G401 (cell line): ENCODE results near the gene CNTN4. TPM values are rescaled to one million over a fixed set of nuclear protein-coding genes. Genes with fewer than 3 reads are reported as not detected.
"Not testable (repeated sequence)": the region's sequence is repeated elsewhere in the genome, so short reads cannot be mapped to it uniquely, and the experiment has no call there.

Experiments
- DNase-seq: peaks from one replicate; pipeline ENCODE4 v3.0.0-alpha.2; 2015; ENCODE audit warnings: low spot score
- in situ Hi-C: cut with HindIII; loops from 2 replicates; pipeline ENCODE4 v1.10.0; 2016; ENCODE audit warnings: low sequenced_read_pairs, mixed read lengths
- total RNA-seq: library from RNA; depleted of rRNA; stranded (reverse); fragments of >200 nt; shearing (Covaris generic); gene quantifications from 2 replicates; pipeline ENCODE4 v1.2.3, GENCODE V29; 2014

Gene CNTN4
- total RNA-seq, 1 experiment from 2014 or later, result not detected

DNA sequence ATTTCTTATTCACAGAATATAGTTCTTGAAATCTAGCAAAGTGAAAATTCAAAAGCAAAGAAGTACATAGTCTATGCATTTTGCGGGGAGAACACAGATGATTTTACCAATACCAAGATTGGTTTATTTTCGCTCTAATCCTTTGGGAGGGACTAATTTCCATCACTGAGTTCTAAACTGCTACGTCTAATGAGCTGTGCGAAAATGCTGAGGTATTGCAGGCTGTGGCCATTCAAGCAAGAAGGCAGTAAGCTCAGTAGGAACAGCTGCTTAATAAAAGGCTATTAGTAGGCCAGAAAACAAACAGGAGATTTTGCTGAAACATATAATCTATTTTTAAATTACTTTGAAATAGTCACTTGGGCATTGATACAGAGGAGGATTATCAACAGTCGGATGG is 379.0 kb downstream of the CNTN4 start:
- DNase-seq, result peak; percentile 72
- in situ Hi-C loops, result no loop called here

DNA sequence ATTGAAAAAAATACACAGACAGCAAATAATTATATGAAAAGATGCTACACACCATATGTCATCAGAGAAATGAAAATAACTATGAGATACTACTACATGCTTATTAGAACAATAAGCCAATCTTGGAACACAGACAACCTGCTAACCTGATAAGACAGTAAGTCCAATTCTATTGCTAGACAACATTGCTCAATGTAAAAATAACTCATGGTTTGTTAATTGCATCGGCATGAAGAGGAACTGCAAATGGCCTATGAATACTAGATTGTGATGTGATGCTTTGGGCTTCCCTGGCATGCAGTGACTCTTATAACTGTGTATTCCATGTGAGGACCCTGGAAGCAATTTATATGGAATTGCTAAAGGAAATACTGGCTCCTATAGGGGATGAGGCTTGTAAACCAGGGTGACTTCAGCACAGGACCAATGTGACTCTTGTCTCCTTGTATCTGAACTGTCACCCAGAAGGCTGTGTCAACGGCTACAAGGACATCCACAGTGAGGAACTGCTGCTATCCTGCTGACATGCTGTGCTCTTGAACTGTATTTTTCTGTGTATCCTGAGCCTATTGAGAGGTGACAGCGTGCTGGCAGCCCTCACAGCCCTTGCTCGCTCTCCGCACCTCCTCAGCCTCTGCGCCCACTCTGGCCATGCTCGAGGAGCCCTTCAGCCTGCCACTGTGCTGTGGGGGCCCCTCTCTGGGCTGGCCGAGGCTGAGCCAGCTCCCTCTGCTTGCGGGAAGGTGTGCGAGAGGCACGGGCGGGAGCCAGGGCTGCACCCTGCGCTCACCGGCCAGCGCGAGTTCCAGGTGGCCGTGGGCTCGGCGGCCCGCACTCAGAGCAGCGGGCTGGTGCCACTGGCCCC is 385.7 kb downstream of the CNTN4 start:
- DNase-seq, result no peak
- in situ Hi-C loops, result no loop called here

DNA sequence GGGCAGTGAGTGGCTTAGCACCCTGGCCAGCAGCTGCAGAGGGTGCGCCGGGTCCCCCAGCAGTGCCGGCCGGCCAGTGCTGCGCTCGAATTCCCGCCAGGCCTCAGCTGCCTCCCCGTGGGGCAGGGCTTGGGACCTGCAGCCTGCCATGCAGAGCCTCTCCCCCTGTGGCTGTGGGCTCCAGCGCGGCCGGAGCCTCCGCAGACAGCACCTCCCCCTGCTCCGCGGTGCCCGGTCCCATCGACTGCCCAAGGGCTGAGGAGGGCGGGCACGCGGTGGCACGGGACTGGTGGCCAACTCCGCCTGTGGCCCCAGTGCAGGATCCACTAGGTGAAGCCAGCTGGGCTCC is 386.3 kb downstream of the CNTN4 start:
- no peak for DNase-seq
- in situ Hi-C loops, result no loop called here

DNA sequence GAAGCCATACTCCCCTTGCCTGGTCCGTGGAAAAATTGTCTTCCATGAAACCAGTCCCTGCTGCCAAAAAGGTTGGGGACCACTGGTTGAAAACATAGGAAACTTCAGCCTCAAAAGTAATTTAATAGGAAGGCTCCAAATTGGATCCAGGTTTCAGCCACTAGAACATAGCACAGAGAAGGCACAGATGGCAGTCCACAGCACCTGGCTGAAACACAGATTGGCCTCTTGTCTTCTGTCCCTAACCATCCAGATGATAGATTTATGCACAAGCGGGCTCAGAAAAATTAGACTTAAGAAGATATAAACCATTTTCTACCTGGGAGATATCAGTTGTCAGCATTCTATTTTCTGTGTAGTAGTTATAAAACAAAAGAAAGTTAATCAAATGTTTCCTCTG is 397.1 kb downstream of the CNTN4 start:
- in situ Hi-C loops, result no loop called here
- DNase-seq, result peak; percentile 86

DNA sequence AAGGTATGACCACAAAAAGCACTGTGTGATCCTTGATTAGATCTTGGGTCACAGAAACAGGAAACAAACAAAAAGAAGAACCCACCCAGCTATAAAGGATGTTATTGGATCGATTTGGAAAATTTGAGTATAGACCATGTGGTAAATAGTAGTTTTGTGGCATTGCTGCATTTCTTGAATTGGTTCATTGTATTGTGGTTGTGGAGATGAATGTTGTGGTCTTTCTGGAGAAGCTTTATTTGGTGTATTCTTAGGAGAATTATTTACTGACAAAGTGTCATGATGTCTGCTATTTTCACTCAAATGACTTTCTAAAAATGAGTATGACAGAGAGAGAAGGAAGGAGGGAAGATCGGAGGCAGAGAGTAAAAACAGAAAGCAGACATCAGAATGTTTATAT is 406.2 kb downstream of the CNTN4 start:
- no peak for DNase-seq
- in situ Hi-C loops, result no loop called here

DNA sequence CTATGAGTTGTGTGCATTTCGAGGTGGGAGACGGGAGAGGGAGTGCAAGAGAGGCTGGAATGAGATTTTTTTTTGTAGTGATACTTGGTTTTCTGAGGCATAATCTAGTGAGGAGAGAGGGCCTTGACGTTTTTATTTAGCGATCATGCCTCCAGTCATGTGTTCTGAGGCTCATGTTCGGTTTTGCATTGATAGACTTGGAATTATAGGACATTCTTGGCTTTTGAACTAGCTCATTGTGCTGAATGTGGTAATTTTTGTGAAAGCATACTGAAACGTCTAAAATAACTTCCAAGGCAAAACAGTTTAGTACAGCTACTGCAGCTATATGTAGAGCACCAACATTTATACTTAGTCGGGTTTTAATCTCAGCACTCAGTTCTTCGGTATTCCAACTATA is 408.1 kb downstream of the CNTN4 start:
- DNase-seq, result no peak

DNA sequence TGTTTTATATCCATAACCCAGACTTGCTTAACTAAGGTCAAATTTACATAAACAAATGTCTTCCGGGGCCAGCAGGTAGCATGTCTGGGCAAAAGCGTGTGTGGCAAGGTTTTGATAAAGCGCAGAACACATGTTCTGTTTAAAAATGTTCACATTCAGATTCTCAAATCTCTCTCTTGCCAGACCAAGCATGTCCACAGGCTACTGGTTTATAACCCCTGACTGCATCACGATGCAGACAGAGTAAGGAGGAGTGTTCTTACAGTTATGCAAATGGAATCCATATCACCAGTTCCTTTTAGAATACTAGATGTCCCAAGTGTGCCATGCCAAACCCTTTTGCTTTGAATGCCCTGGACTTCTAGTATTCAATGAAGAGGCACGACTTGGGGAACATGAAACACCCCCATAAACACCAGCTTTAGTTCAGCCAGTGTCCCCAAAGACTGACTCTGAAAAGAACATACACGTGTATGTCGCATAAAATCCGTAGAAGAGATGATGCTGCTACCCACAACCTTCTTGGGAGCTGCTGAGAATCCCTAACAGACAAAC is 412.0 kb downstream of the CNTN4 start:
- in situ Hi-C loops, result no loop called here
- DNase-seq, result peak; percentile 63

More for the DNA sequence above, 408.1 kb downstream of the CNTN4 start:
- in situ Hi-C loops, result no loop called here

DNA sequence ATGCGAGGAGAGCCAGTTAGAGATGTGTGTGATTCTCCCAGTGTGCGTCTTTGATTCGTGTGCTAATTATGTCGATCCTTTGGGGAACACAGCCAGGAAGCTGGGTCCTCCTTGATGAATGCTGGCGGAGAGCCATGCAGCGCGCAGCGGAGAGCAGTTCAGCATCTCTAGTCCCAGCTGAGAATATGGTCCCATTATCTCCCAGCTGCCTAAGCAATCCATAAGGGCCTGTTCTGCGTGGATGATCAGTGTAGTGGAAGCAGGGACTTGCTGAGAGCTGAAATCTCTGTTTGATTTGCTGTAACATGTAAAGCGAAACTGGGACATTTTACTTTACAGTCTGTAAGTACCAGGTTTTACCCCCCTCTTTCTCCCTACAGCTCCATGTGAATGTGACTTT is 412.7 kb downstream of the CNTN4 start:
- in situ Hi-C loops, result no loop called here
- DNase-seq, result peak; percentile 72

DNA sequence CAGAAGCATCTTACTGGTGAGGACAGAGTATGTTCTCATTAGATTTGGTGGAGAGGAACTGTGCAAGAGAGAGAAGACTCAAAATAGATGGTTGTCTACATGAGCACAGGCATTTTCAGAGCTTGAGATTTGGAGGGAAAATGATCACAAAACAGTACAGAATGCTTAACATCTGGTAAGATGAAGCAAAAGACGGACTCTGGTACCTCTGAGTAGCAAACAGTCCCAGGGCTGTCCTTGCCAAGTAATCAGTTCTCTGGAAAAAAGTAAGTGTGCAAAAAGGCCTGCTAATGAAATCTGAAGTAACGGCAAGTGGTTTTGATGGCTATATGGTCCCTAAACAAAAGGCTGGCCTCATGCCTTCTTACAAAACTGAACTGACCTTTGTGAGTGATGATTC is 414.2 kb downstream of the CNTN4 start:
- peak; percentile 29 for DNase-seq

DNA sequence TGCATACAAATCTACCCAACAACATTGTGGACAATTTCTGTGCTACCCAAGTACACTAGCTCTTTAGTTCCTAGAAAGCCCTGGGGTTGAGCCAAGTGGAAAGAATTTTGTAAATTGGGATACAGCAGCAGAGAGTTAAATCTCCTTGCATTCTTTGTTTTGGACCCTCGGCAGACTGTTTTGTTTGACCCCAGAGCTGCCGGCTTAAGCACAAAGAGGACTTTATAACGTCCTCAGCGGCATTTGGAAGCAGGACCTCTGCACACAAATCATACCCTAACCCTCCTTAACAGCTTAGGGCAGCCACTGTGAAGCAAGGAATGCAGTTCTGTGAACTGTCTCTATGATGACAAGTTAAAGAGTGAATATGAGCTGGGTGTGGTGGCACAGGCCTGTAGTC is 415.3 kb downstream of the CNTN4 start:
- in situ Hi-C loops, result no loop called here
- no peak for DNase-seq

More for the DNA sequence above, 414.2 kb downstream of the CNTN4 start:
- in situ Hi-C loops, result no loop called here

DNA sequence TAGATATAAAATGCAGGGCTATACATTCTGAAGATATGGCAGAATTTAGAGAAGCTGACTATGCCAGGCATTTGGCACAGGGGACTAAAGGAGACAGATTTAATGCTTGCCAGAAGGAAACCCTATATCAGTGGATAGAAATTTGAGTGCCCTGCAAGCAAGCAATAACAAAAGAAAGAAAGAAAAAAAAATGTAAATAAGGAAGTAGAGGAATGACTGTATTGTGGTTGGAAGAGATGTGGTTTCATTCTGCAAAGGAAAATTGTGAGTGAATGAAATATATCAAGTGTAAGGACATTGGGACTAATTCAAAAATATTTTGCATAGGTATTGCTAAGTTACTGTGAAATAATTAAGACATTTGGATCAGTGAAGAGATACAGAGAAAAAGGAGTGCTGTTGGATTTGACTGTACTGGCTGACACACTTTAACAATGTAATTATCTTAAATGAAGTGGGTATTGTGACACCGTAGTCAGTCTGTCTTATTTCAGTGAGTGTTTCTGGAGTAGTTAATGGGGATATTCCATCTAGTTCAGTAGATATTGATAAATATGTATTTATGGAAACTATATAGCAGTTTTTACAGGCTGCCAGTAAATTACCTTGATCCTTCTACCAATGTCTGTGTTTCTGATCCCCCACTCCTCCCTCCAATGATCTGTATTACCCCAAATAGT is 418.2 kb downstream of the CNTN4 start:
- no peak for DNase-seq

DNA sequence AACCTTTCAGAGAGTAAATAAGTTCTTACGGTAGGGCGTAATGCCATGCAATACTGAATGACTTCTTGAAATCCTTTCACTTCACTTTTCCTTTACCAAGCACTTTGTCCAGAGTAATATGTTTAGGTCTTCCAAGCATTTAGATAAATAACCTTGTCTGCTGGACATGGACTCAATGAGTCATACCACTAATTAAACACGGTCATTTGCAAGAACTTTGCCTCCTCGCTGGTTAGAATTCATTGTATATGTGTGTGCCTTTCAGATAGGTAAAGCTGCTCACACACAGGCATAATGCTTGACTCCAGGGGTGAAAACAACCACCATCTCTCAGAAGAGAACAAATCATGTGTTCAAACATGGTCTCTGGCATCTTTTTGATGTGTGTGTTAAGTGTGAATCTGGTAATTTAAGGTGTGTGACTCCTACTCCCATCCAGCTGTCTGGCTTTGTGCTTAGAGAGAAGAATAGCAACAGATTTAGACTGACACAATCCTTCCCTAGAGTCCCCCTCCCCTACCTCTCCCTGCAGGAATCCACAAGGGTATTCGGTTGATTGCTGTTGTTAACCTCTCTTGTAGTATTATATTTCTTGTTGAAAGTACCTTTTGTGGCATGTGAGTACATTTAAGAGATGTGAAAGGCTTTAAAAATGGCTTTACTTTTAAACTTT is 419.0 kb downstream of the CNTN4 start:
- in situ Hi-C loops, result no loop called here
- DNase-seq, result no peak

More for the DNA sequence above, 418.2 kb downstream of the CNTN4 start:
- in situ Hi-C loops, result no loop called here

DNA sequence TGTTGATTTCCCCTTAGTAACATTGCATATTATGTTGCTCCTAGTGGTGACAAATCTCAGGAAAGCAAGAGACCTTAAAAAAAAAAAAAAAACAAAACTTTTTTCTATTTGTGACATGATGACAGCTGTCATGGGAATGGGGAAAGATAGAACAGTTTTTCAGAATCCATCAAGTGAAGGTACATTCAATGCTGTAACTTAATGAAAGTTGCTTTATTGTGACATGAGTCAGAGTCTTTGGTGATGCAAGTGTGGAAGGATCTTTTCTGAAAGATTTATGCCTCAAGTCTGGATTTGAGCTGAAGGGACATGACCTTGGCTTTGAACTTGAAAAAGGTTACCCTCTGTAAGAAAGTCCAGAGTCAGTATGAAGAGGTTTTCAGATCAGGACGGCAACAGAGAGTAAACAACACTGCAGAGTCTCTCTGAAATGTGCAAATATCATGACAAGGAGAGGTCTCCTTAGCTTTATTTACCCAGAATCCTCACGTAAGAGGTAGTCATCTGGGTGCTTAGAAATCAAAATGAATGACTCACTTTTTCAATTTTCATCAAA is 424.7 kb downstream of the CNTN4 start:
- in situ Hi-C loops, result no loop called here
- no peak for DNase-seq

DNA sequence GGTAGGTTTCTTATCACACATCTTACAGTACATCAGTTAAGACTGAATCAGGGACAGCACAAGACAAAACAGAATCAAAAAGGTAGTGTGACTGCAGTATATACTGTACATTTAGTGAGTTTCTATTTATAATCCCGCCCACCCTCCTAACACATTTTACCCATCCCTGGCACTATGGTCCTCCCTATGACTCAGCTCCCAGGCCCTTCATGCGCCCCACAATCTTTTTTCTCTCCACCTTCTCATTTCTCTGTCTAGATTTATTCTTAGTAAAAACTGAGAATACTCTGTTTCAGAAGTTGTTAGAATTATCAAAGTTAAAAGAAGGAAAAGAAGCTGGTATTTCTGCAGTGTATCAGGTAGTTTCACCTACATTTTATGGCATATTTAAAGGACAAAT is 427.3 kb downstream of the CNTN4 start:
- DNase-seq, result no peak
- in situ Hi-C loops, result no loop called here

DNA sequence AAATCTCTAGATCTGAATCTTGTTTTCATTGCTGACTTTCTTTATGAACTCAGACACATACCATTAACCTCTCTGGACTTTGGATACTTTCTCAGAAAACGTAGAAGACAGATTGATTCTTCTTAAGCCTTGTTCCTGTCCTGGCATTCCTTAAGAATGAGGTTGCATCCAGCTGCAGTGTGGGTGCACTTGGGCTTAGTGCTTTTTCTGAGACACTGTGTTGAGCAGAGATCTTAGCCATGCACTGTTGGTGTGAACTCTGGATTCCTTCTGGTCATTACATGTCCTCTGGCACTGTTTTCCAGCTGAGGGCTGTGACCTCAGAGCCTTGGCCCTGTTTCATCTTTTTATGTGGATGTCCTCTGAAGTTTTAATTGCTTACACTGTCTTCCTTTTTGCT is 428.3 kb downstream of the CNTN4 start:
- in situ Hi-C loops, result no loop called here
- DNase-seq, result no peak

DNA sequence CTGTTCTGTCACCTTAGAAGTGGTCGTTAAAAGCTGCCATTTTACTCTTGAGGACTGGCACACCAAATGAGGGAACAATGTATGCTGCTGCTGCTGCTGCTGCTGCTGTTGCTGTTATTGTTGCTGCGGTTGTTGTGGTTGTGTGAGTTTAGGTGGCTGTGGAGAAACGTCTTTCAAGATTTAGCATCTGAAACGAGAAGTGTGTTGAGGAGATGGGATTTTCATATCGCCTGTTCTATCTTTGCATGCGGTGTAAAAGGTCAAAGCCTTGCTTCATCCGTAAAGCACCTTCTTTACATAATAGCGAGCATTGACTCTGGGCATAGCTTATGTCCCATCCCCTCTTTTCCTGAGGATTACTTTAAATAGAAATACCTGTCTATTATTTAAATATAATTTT is 428.7 kb downstream of the CNTN4 start:
- DNase-seq, in situ Hi-C loops: not testable (repeated sequence)

DNA sequence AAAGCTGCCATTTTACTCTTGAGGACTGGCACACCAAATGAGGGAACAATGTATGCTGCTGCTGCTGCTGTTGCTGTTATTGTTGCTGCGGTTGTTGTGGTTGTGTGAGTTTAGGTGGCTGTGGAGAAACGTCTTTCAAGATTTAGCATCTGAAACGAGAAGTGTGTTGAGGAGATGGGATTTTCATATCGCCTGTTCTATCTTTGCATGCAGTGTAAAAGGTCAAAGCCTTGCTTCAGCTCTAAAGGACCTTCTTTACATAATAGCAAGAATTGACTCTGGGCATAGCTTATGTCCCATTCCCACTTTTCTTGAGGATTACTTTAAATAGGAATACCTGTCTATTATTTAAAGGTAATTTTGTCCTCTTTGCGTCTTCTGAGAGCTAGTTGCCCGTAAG is 436.1 kb downstream of the CNTN4 start:
- in situ Hi-C loops, DNase-seq: not testable (repeated sequence)

DNA sequence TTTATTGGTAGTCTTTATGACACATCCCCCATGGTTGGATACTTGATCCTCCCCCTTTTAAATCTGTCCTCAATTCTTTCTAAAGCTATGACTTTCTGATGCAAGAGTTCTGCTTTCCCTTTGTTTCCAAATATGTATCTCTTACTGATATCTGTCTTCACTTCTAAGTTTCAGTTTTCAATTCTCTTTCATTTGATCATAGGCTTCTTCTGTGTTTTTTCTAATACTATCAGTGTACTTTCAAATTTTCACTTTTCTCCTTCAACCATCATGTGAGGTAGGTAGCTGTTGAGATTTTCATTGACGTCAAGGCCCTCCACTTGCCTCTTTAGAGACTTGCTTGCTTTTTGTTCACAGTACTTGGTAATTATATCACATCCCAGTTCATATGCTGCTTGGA is 436.5 kb downstream of the CNTN4 start:
- no peak for DNase-seq
- in situ Hi-C loops, result no loop called here

DNA sequence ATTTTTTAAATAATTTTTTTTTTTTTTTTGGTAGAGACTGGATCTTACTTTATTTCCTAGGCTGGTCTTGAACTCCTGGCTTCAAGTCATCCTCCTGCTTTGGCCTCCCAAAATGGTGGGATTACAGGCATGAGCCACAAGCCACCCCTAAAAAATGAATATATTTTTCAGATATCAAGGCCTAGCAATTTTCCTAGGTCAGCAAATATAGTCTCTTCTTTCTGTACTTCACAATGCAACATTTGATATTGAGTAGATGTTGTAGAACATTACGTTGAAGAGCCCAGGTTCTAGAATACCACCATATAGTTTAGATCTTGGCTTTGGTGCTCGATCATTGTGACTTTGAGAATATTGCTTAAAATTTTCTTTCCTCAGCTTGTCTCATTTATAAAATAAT is 437.9 kb downstream of the CNTN4 start:
- DNase-seq, result no peak
- in situ Hi-C loops, result no loop called here

DNA sequence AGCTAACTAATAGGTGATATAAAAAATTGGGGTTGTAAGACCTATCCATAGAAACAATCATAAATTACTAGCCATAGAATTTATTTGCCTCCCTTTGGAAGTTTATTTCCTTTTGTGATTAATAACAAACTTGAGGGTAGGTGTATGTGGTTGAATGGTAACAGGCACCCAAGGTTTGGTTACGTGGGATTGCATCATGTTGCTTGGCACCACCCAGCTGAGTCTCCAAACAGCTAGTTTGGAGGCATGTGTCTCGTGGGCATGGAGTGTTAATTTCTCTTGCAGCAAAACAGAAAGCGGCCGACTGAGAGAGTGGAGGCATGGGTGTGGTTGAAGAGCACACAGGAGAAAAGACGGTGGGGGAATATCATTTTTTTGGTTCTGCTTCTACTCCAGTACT is 441.4 kb downstream of the CNTN4 start:
- in situ Hi-C loops, result no loop called here
- no peak for DNase-seq
